HL-60 (cell line): ENCODE measurements around the gene SPINK4.

Experiments
- CTCF ChIP-seq: IDR thresholded peaks from one replicate; pipeline ENCODE4 v1.5.1; 2011; ENCODE audit warnings: low read length, control low read depth, inconsistent platforms; ENCODE audit not compliant: insufficient read depth
- POLR2AphosphoS5 ChIP-seq: IDR thresholded peaks from 2 replicates; pipeline ENCODE4 v1.6.1; 2012; ENCODE audit warnings: low read depth

GRCh38 chr9:33291901-33292300 lies 51.9 kb downstream of the SPINK4 start:
- TF ChIP-seq POLR2AphosphoS5 (no peak), CTCF (no peak)
